K562 (cell line): Measurements from ENCODE around the gene FAM124A. TPM values are rescaled to one million over a fixed set of nuclear protein-coding genes. Genes with fewer than 3 reads are reported as not detected.

ENCODE experiments used
- ATAC-seq: fragments of 200-7000 bp; cut with Tn5 transposase; 3 replicates; pipeline ENCODE4 v1.9.1; 2020; ENCODE audit warnings: moderate library complexity
- BruUV-seq: library from RNA; stranded (reverse); fragments of 400-500 nt; replicated peaks from 2 replicates; lab custom pipeline; 2021; lab: Mats Ljungman, UMichigan
- CTCF ChIA-PET: fragments of 300-600 bp; formaldehyde crosslinking; extraction: SDS; loops from one replicate; lab custom pipeline; 2021; ENCODE audit warnings: low intra/inter-chr PET ratio; lab: Yijun Ruan, JAX
- POLR2A ChIA-PET: fragments of 300-600, 350-650 bp; sonication (Branson Sonifier 250); formaldehyde crosslinking; extraction: SDS; loops from one replicate; lab custom pipeline; 2021; ENCODE audit warnings: antibody characterized with exemption, inconsistent platforms; lab: Yijun Ruan, JAX
- DNase-seq, 4 experiments: peaks; one replicate each; pipeline versions ENCODE4 v3.0.0 to v3.0.0-alpha.2; 2011 to 2018; ENCODE audit warnings: low spot score in 3 of 4, mixed read lengths in 3 of 4; ENCODE audit errors: extremely low read depth in 1 of 4
- FAIRE-seq: peaks from 2 replicates; lab custom pipeline; 2011; peaks lifted over from hg19 to GRCh38; lab: Jason Lieb, UNC
- H2AFZ ChIP-seq: 2 replicates; pipeline ENCODE4 v1.6.0; 2011; ENCODE audit warnings: low read depth, low read length, control low read depth, inconsistent platforms
- H3K27ac ChIP-seq: fragments of 200-600 bp; 3 replicates; pipeline ENCODE4 v1.8.0; 2011; ENCODE audit warnings: low read depth, mild to moderate bottlenecking, control low read depth, inconsistent platforms, low read length, moderate library complexity, mixed read lengths; ENCODE audit errors: extremely low read depth
- H3K27me3 ChIP-seq, 2 experiments: fragments of 300-600 bp in 1 of 2; 2 replicates in 1 of 2; 3 replicates in 1 of 2; pipeline versions ENCODE4 v1.6.0 to v1.8.0; 2011; ENCODE audit warnings: inconsistent platforms in 2 of 2, low read length in 2 of 2, mild to moderate bottlenecking in 1 of 2, mixed read lengths in 1 of 2, moderate library complexity in 1 of 2; ENCODE audit not compliant: control insufficient read depth in 2 of 2, insufficient read depth in 2 of 2
- H3K36me3 ChIP-seq: fragments of 300-600 bp; 3 replicates; pipeline ENCODE4 v1.8.0; 2011; ENCODE audit warnings: mild to moderate bottlenecking, low read length, inconsistent platforms; ENCODE audit not compliant: control insufficient read depth, insufficient read depth
- H3K4me1 ChIP-seq, 2 experiments: fragments of 200-600 bp in 1 of 2; replicated peaks in 1 of 2; 2 replicates in 1 of 2; 3 replicates in 1 of 2; pipeline versions ENCODE4 v1.5.1 to v1.8.0; 2011; ENCODE audit warnings: inconsistent platforms in 2 of 2, low read length in 2 of 2, mild to moderate bottlenecking in 1 of 2, mixed read lengths in 1 of 2, moderate library complexity in 1 of 2; ENCODE audit not compliant: control insufficient read depth in 2 of 2, insufficient read depth in 2 of 2
- H3K4me2 ChIP-seq: 2 replicates; pipeline ENCODE4 v1.6.1; 2011; ENCODE audit warnings: low read length, control low read depth, inconsistent platforms, mixed read lengths; ENCODE audit not compliant: insufficient read depth
- H3K4me3 ChIP-seq: fragments of 200-600 bp; sonication (generic), shearing (Covaris generic); 2 replicates; pipeline ENCODE4 v1.5.1; 2016; ENCODE audit warnings: control low read depth, inconsistent platforms
- H3K79me2 ChIP-seq: fragments of 200-600 bp; 3 replicates; pipeline ENCODE4 v1.8.0; 2011; ENCODE audit warnings: low read length, inconsistent platforms; ENCODE audit not compliant: control insufficient read depth, insufficient read depth
- H3K9ac ChIP-seq, 2 experiments: 2 replicates each; pipeline versions ENCODE4 v1.6.0 to v1.6.1; 2011; ENCODE audit warnings: low read depth in 2 of 2, low read length in 2 of 2, control low read depth in 1 of 2, inconsistent platforms in 1 of 2, mild to moderate bottlenecking in 1 of 2, mixed read lengths in 1 of 2; ENCODE audit not compliant: insufficient read depth in 1 of 2
- H3K9me1 ChIP-seq: one replicate; pipeline ENCODE4 v1.6.0; 2011; ENCODE audit warnings: inconsistent platforms, mild to moderate bottlenecking, low read length, moderate library complexity; ENCODE audit not compliant: control insufficient read depth, insufficient read depth
- H3K9me3 ChIP-seq: replicated peaks from 2 replicates; pipeline ENCODE4 v1.5.1; 2011; ENCODE audit warnings: low read depth, low read length, inconsistent platforms; ENCODE audit not compliant: control insufficient read depth, insufficient read depth
- H4K20me1 ChIP-seq: replicated peaks from 2 replicates; pipeline ENCODE4 v1.6.1; 2011; ENCODE audit warnings: low read length, inconsistent platforms, mixed read lengths; ENCODE audit not compliant: control insufficient read depth, insufficient read depth
- CAMTA2 ChIP-seq: fragments of 250-450 bp; sonication (Bioruptor Pico); conservative IDR thresholded peaks from 2 replicates; pipeline ENCODE4 v1.5.1; 2022
- CTCF ChIP-seq, 3 experiments: IDR thresholded peaks in 2 of 3; conservative IDR thresholded peaks in 1 of 3; 2 replicates each; pipeline ENCODE4 v1.5.1; 2011 to 2012; ENCODE audit warnings: low read length in 3 of 3, mild to moderate bottlenecking in 3 of 3, control low read depth in 2 of 3, improper control_type of control experiment in 1 of 3, inconsistent platforms in 1 of 3, low read depth in 1 of 3, mixed read lengths in 1 of 3, moderate library complexity in 1 of 3; ENCODE audit not compliant: insufficient read depth in 2 of 3
- DEAF1 ChIP-seq: fragments of 450-650 bp; formaldehyde crosslinking; IDR thresholded peaks from 2 replicates; pipeline ENCODE4 v1.4.0; 2020; ENCODE audit warnings: mild to moderate bottlenecking, moderate library complexity
- GATAD2A ChIP-seq: fragments of 450-650 bp; IDR thresholded peaks from 2 replicates; pipeline ENCODE4 v1.6.1; 2017
- PHF8 ChIP-seq: fragments of 200-600 bp; sonication (generic); IDR thresholded peaks from 2 replicates; pipeline ENCODE4 v1.6.1; 2012; ENCODE audit warnings: mixed run types, mild to moderate bottlenecking, inconsistent platforms, low read length, moderate library complexity, borderline replicate concordance
- RBM25 ChIP-seq: fragments of 200-400 bp; formaldehyde crosslinking; IDR thresholded peaks from 2 replicates; pipeline ENCODE4 v1.6.1; 2018; ENCODE audit warnings: low read length, low read depth, moderate library complexity; ENCODE audit not compliant: severe bottlenecking
- YBX1 ChIP-seq: fragments of 450-650 bp; IDR thresholded peaks from 2 replicates; pipeline ENCODE4 v1.7.1; 2016; ENCODE audit warnings: mild to moderate bottlenecking
- ZNF140 ChIP-seq: fragments of 250-450 bp; sonication (Bioruptor Pico); IDR thresholded peaks from 2 replicates; pipeline ENCODE4 v1.8.0; 2021; ENCODE audit warnings: moderate library complexity, mild to moderate bottlenecking, inconsistent platforms
- WGBS: fragments of 100-300 bp; shearing (Covaris generic); methylation state at CpG from one replicate; pipeline ENCODE4 v1.1.6; 2016; ENCODE audit warnings: low coverage, mixed read lengths; ENCODE audit not compliant: insufficient coverage; ENCODE audit errors: missing lambda C conversion rate; 5-methylcytosine and 5-hydroxymethylcytosine counted together
- in situ Hi-C: fragments of 300-500 bp; cut with MboI; formaldehyde crosslinking; loops from 4 replicates; pipeline ENCODE4 v1.15.0; 2018; ENCODE audit warnings: inconsistent platforms, mixed read lengths
- intact Hi-C: fragments of 100-400 bp; cut with micrococcal nuclease; formaldehyde crosslinking; loops from 2 replicates; pipeline ENCODE4 v1.14.2; 2022
- polyA plus RNA-seq, 8 experiments: library from polyadenylated mRNA; depleted of rRNA in 4 of 8; stranded (reverse) in 5 of 8; unstranded in 3 of 8; fragments of >200 nt; fragmentation: Nextera tagmentation in 2 of 8; fragmentation: Illumina TruSeq in 1 of 8; extraction: Ambion mirVana in 2 of 8; extraction: Trizol in 1 of 8; gene quantifications; 2 replicates each; pipeline versions ENCODE4 v1.2.1 to v1.2.3, GENCODE V29; 2011 to 2014; ENCODE audit warnings: inconsistent platforms in 1 of 8, missing spikeins in 1 of 8
- total RNA-seq, 7 experiments: library from RNA; depleted of rRNA in 6 of 7; stranded (reverse); fragments of >200 nt in 6 of 7; fragmentation: Illumina TruSeq in 2 of 7; extraction: Trizol in 2 of 7; gene quantifications; 2 replicates each; pipeline versions ENCODE4 v1.2.1 to v1.2.3, GENCODE V29; 2011 to 2021; ENCODE audit warnings: low replicate concordance in 1 of 7

FAM124A gene
- total and polyA plus RNA-seq, 9 of the 15 experiments (the other 6 are each of a cell fraction or from before 2014, with no cell fraction given): not detected

GRCh38 chr13:51233117-51233826 is 11.1 kb downstream of the FAM124A start:
- TF ChIP-seq DEAF1 (CRISPR knock-in tag) (no peak), GATAD2A (no peak), CAMTA2 (CRISPR knock-in tag) (no peak), PHF8 (no peak), CTCF (IDR thresholded peaks at IDR 0.05 in 2 of 3, conservative IDR thresholded peaks at IDR 0.05 in 1 of 3; ENCODE audit: insufficient read depth in 2 of 3, low read depth in 1 of 3, low read length in 3 of 3) (no peak), ZNF140 (CRISPR knock-in tag) (no peak), RBM25 (peak; percentile 69), YBX1 (no peak)
- TF ChIP-seq, all 486 proteins: peak for 1
- ChIA-PET POLR2A (interaction anchor here (0.6 kb wide), 1 partner anchor 9 kb away, joined by 4 read pairs; no protein-coding TSS in a partner anchor), CTCF (no interaction called here)
- peaks cover 0 to 11% of the 10 kb centered on the region in 2 experiments; a peak in 3 of 5 replicates for H3K27me3 ChIP-seq
- H3K9ac ChIP-seq: no peak overlapping the region
- intact Hi-C loops: no loop called here
- BruUV-seq: no TSS peak
- no peaks in the 10 kb centered on the region for H3K4me1 ChIP-seq
- no peak for FAIRE-seq
- H3K9me3 ChIP-seq: no peaks in the 10 kb centered on the region
- no peak overlapping the region for H3K27ac ChIP-seq
- no peak overlapping the region for H3K4me3 ChIP-seq
- no peak overlapping the region for H3K4me2 ChIP-seq
- H3K36me3 ChIP-seq: no peaks in the 10 kb centered on the region
- no peak for DNase-seq
- no peak overlapping the region for H2AFZ ChIP-seq
- H3K79me2 ChIP-seq: no peaks in the 10 kb centered on the region
- H4K20me1 ChIP-seq: no peaks in the 10 kb centered on the region
- 0% methylated on average over 7 of the region's 9 CpGs for WGBS
- in situ Hi-C loops: no loop called here
- no peaks in the 10 kb centered on the region for H3K9me1 ChIP-seq
- ATAC-seq: no peak
